Choroid plexus epithelial cell (primary cell): ENCODE measurements around the gene ITGB1BP2.
A peak's percentile ranks its signal among the peaks of the same experiment; 100 is the strongest.
"Not testable (repeated sequence)": the region's sequence is repeated elsewhere in the genome, so short reads cannot be mapped to it uniquely, and the experiment has no call there.

ENCODE experiments used
- DNase-seq: peaks from one replicate; pipeline ENCODE4 v3.0.0-alpha.2; 2010; ENCODE audit warnings: low read depth
- H3K4me3 ChIP-seq: 2 replicates; pipeline ENCODE4 v1.5.1; 2011; ENCODE audit warnings: low read depth, mild to moderate bottlenecking, control low read depth, low read length, moderate library complexity
- CTCF ChIP-seq: conservative IDR thresholded peaks from 2 replicates; pipeline ENCODE4 v1.5.1; 2011; ENCODE audit warnings: low read depth, mild to moderate bottlenecking, control low read depth, inconsistent platforms, low read length, moderate library complexity

The ITGB1BP2 gene

DNA sequence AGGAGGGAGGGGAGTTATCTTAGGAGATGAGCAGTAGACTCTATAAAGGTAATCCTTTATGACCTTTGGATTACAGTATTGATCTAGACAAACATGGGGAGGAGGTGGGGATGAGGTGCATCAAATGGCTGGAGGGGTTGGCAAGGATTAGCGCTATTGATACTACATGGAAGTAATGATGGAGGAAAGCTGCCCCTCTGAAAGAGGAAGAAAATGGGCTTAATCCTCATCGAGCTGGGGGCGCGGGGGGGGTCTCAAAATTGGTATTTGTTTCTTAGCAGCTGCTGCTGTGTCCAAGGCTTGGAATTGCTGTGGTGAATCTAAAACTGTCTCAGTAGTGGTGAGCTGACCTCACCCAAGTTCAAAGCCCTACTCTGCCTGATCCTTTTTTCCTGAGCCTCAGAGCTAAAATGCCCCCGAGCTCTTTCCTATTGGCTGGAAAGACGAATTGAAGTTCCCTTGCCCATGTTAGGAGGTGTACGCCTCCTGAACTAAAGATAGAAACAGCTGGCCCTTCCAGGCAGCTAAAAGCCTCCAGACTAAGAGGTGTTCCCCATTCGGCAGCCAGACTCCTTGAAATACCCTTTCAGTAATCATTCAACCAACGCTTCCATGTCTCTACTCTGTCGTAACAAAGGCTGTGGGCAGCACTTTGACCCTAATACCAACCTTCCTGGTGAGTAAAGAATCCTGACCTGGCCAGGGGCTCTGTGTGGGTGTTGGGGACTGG lies at the start of gene ITGB1BP2:
ITGB1BP2 (plus strand) TSS at position 556 of the 730 bp plus-strand sequence; CDS start at position 613, 57 bp downstream.
- peak; percentile 56 for DNase-seq
- no peak for TF ChIP-seq CTCF
- H3K4me3 ChIP-seq = no peak within 1 kb of the TSS

DNA sequence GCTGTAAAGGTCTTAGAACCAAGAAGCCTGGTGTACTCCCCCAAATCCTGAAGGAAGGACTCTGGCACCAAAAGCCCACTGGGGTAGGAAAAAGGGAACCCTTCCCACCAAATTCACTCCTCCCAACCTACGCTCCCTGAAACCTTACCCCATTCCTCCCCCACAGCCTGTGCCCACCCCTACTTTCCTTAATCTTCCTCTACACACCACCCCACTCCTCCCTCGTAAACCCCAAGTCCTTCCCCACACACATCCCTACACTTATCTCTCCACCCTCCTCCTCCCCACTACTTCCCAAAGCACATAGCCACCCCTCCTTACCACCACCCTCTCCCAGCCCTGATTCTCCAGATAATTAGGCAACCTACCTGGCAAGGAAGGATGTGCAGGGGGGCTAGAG lies 49.3 kb upstream of the ITGB1BP2 start:
- DNase-seq = no peak
- H3K4me3 ChIP-seq = no peak overlapping the region

GRCh38 chrX:71253253-71254091 lies 48.1 kb upstream of the ITGB1BP2 start:
- peak; percentile 44 for DNase-seq
- H3K4me3 ChIP-seq = peak overlapping the region; percentile 79
- TF ChIP-seq CTCF = peak; percentile 60

More for the DNA sequence above, 49.3 kb upstream of the ITGB1BP2 start:
- TF ChIP-seq CTCF = no peak

- TF ChIP-seq CTCF = no peak
- peak within 1 kb of the TSS; percentile 79 for H3K4me3 ChIP-seq
- DNase-seq = peak; percentile 86
Observed at GRCh38 chrX:71254092-71254963, 47.2 kb upstream of the ITGB1BP2 start, which contains the start of gene ZMYM3. Gene ZMYM3, minus strand, starts transcription at chrX:71254140. Its CDS starts 885 bp downstream, at chrX:71253255.

GRCh38 chrX:71256051-71256450 lies 45.5 kb upstream of the ITGB1BP2 start:
- no peak for TF ChIP-seq CTCF
- no peak overlapping the region for H3K4me3 ChIP-seq
- DNase-seq = no peak

DNA sequence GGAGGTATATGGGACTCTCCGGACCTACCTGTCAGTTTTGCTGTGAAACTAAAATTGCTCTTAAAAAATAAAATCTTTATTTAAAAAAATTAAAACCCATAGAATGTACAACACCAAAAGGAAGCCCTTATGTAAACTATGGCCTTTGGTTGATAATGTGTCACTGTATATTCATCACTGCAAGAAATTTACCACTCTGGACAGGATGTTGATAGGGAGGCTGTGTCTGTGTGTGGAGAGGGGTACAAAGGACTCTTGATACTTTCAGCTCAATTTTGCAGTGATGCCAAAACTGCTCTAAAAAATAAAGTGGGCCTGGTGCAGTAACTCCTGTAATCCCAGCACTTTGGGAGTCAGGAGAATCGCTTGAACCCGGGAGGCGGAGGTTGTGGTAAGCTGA lies 44.7 kb upstream of the ITGB1BP2 start:
- H3K4me3 ChIP-seq = no peak overlapping the region
- no peak for TF ChIP-seq CTCF
- DNase-seq = no peak

DNA sequence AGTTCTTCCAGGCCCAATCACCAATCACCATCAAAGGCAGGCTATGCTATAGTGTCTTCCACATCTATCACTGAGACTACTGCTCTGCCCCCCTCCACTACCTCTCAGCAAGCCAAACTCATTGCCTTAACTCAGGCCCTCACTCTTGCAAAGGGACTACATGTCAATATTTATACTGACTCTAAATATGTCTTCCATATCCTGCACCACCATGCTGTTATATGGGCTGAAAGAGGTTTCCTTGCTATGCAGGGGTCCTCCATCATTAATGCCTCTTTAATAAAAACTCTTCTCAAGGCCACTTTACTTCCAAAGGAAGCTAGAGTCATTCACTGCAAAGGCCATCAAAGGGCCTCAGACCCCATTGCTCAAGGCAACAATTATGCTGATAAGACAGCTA lies 32.9 kb upstream of the ITGB1BP2 start:
- not testable (repeated sequence) for DNase-seq, H3K4me3 ChIP-seq
